NOMO-1 treated with dmso at 0.1 percent for 144 hours (cell line): ENCODE data around the gene SOX10.
"Not testable (repeated sequence)": the region's sequence is repeated elsewhere in the genome, so short reads cannot be mapped to it uniquely, and the experiment has no call there.

Experiments
- DNase-seq: peaks from one replicate; lab custom pipeline; 2025; ENCODE audit not compliant: unreplicated experiment; lab: John Stamatoyannopoulos, UW

The SOX10 gene

GRCh38 chr22:37986371-37986770 is 2.0 kb upstream of the SOX10 start:
- no peak for DNase-seq

- DNase-seq = no peak
Observed at GRCh38 chr22:37985751-37986281, 1.5 kb upstream of the SOX10 start.

- DNase-seq = no peak
Observed at GRCh38 chr22:37985050-37985585, 763 bp upstream of the SOX10 start.

- no peak for DNase-seq
Observed at GRCh38 chr22:37982938-37983859, 1.2 kb downstream of the SOX10 start.

GRCh38 chr22:37982151-37982785 is 2.1 kb downstream of the SOX10 start:
- DNase-seq = no peak

GRCh38 chr22:37981282-37982011 is 2.9 kb downstream of the SOX10 start:
- no peak for DNase-seq

GRCh38 chr22:37979782-37980181 is 4.6 kb downstream of the SOX10 start:
- no peak for DNase-seq

- no peak for DNase-seq
Observed at GRCh38 chr22:37976547-37976946, 7.8 kb downstream of the SOX10 start.

- DNase-seq = not testable (repeated sequence)
Observed at GRCh38 chr22:37976022-37976421, 8.3 kb downstream of the SOX10 start.

- DNase-seq = no peak
Observed at GRCh38 chr22:37975153-37975552, 9.2 kb downstream of the SOX10 start.

- no peak for DNase-seq
Observed at GRCh38 chr22:37973271-37974170, 10.8 kb downstream of the SOX10 start.

GRCh38 chr22:37972527-37972926 is 11.8 kb downstream of the SOX10 start:
- DNase-seq = no peak

- no peak for DNase-seq
Observed at GRCh38 chr22:37971475-37972434, 12.6 kb downstream of the SOX10 start.

- no peak for DNase-seq
Observed at GRCh38 chr22:37970864-37971263, 13.5 kb downstream of the SOX10 start.

GRCh38 chr22:37968452-37969251 is 15.7 kb downstream of the SOX10 start:
- no peak for DNase-seq

- DNase-seq = no peak
Observed at GRCh38 chr22:37967637-37968451, 16.5 kb downstream of the SOX10 start.

GRCh38 chr22:37967147-37967546 is 17.2 kb downstream of the SOX10 start:
- DNase-seq = no peak
